ENCODE data around the gene RCN1.
"Not testable (repeated sequence)": the region's sequence is repeated elsewhere in the genome, so short reads cannot be mapped to it uniquely, and the experiment has no call there.

The RCN1 gene

GRCh38 chr11:32113920-32114203 is 23.0 kb downstream of the RCN1 start:
- no peak for DNase-seq

GRCh38 chr11:32115446-32115845 is 24.6 kb downstream of the RCN1 start:
- no peak for DNase-seq

- no peak for DNase-seq
Observed at GRCh38 chr11:32116668-32117067, 25.8 kb downstream of the RCN1 start.

- DNase-seq = no peak
Observed at GRCh38 chr11:32118025-32118974, 27.4 kb downstream of the RCN1 start.

GRCh38 chr11:32119139-32119538 is 28.3 kb downstream of the RCN1 start:
- not testable (repeated sequence) for DNase-seq

- no peak for DNase-seq
Observed at GRCh38 chr11:32121012-32121411, 30.1 kb downstream of the RCN1 start.

GRCh38 chr11:32122200-32122599 is 31.3 kb downstream of the RCN1 start:
- no peak for DNase-seq

- DNase-seq = no peak
Observed at GRCh38 chr11:32131321-32131720, 40.4 kb downstream of the RCN1 start.

GRCh38 chr11:32136657-32137056 is 45.8 kb downstream of the RCN1 start:
- DNase-seq = no peak

- DNase-seq = no peak
Observed at GRCh38 chr11:32137263-32137662, 46.4 kb downstream of the RCN1 start.

- no peak for DNase-seq
Observed at GRCh38 chr11:32137869-32138268, 47.0 kb downstream of the RCN1 start.

- no peak for DNase-seq
Observed at GRCh38 chr11:32138902-32139301, 48.0 kb downstream of the RCN1 start.

GRCh38 chr11:32139896-32140520 is 49.1 kb downstream of the RCN1 start:
- no peak for DNase-seq

- no peak for DNase-seq
Observed at GRCh38 chr11:32141745-32142546, 51.1 kb downstream of the RCN1 start.

GRCh38 chr11:32143378-32143777 is 52.5 kb downstream of the RCN1 start:
- DNase-seq = no peak

- no peak for DNase-seq
Observed at GRCh38 chr11:32145282-32145681, 54.4 kb downstream of the RCN1 start.

- DNase-seq = no peak
Observed at GRCh38 chr11:32148895-32149294, 58.0 kb downstream of the RCN1 start.

- DNase-seq = no peak
Observed at GRCh38 chr11:32149748-32150147, 58.9 kb downstream of the RCN1 start.

- DNase-seq = no peak
Observed at GRCh38 chr11:32151027-32151426, 60.2 kb downstream of the RCN1 start.

- no peak for DNase-seq
Observed at GRCh38 chr11:32152216-32152615, 61.3 kb downstream of the RCN1 start.

- DNase-seq = no peak
Observed at GRCh38 chr11:32152821-32153220, 61.9 kb downstream of the RCN1 start.

GRCh38 chr11:32153747-32154146 is 62.9 kb downstream of the RCN1 start:
- no peak for DNase-seq

GRCh38 chr11:32154275-32154674 is 63.4 kb downstream of the RCN1 start:
- no peak for DNase-seq

All from DMS 273 treated with DMSO at 0.1 percent for 48 hours (cell line).